GM18868 (cell line): ENCODE measurements around the gene SLC66A1.
"Not testable (repeated sequence)": the region's sequence is repeated elsewhere in the genome, so short reads cannot be mapped to it uniquely, and the experiment has no call there.

Source experiments
- ATAC-seq: cut with Tn5 transposase; IDR thresholded peaks from one replicate; pipeline ENCODE4 v1.9.1; 2021; ENCODE audit warnings: mild to moderate bottlenecking, moderate library complexity; ENCODE audit not compliant: unreplicated experiment

SLC66A1 gene

DNA sequence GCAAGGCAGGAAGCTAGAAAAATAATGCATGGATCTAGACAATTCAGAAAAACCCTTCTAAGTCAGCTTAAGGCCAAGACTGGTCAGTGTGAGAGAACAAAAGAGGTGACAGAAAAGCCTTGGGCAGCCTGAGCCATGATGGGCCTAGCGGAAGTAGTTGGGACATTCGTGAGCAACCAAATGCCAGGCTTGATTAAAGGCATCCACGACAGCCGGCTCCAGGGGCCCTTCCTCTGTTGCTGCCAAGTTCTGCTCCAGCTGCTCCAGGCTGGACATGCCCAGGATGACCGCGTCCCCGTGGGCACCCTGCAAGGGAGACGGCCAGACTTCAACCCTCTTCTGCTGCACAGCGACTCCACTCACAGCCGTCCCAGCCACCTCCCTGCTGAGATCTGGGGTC lies 8.0 kb upstream of the SLC66A1 start:
- not testable (repeated sequence) for ATAC-seq

DNA sequence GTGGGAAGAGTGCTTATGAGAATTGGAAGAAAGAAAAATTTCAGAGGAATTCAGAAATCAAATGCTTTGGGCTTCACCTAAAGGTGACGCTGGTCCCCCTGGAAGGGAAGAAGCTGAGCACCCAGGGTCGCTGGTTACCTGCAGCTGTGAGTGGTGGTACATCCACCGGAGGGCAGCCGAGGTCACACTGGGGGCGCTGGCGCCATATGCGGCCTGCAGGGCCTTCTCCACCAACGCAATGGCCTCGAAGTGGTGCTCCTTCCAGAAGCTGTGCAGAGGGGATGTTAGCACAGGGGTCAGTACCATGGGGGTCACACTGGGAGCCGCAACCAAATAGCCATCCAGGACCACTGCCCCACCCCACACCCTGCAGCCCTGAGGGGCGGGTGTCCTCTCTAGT lies 6.2 kb upstream of the SLC66A1 start:
- no peak for ATAC-seq

DNA sequence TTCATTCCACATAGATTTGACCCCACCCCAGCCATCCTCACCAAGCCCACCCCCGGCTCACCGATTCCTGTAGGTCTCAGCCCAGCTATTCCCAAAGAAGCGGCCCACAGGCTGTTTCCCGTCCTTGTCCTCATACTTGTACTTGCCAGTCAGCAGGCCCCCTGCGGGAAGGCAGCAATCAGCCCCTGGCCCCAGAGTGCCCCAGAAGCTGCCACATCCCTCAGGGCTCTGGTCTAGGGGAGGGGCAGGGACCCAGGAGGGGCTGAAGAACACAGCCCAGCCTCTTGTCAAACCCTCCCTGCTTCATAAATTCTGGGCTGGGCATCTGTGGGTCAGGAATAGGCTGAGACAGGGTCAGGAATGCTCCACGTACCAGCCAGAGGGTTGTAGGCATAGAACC lies 5.2 kb upstream of the SLC66A1 start:
- ATAC-seq = no peak

DNA sequence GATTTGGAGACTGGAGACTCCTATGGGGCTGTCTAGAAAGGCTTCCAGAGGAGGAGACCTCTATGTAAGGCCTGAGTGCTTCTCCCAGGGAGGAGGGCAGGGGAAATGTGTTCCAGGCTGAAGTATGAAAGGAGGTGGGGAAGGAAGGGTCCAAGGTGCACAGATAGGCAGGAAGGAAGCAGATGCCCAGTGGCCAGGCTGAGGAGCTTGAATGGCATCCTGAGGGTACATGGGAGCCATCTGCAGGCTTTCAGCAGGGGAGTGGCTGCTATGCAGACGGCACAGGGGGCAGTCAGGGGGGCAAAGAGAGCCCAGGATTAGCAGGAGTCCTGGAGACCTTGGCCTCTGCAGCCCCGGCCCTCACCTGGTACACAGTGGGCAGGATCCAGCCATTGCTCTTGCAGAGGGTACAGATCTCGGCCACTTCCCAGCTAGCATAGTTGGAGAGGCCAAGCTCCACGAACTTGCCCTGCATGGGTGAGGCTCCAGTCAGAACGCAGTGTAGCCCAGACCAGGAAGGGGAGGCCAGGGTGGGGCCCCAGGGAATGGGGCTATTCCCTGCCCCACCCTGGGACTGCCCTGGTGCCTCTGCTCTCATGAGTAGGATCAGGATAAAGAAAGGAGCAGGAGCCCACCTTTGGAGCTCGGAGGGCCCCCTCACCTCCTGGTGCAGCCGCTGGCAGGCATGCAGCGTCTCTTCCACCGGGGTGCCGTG lies 4.2 kb upstream of the SLC66A1 start:
- ATAC-seq = no peak

DNA sequence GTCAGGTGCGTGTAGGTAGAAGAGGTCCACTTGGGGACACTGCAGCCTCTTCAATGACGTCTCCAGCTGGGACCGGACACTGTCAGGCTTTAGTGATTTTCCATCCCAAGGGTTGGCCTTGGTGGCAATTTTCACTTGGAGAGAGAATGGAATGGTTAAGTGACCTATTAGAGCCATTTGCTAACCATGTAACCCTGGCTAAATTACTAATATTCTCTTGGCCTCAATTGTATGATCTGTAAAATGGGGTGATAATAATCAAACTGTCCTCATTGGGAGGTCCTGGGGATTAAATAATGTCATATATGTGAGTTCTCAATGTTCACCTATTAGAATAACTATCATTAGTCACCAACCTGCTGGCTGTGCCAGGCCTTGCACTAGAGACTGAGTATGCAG lies 3.6 kb upstream of the SLC66A1 start:
- no peak for ATAC-seq

DNA sequence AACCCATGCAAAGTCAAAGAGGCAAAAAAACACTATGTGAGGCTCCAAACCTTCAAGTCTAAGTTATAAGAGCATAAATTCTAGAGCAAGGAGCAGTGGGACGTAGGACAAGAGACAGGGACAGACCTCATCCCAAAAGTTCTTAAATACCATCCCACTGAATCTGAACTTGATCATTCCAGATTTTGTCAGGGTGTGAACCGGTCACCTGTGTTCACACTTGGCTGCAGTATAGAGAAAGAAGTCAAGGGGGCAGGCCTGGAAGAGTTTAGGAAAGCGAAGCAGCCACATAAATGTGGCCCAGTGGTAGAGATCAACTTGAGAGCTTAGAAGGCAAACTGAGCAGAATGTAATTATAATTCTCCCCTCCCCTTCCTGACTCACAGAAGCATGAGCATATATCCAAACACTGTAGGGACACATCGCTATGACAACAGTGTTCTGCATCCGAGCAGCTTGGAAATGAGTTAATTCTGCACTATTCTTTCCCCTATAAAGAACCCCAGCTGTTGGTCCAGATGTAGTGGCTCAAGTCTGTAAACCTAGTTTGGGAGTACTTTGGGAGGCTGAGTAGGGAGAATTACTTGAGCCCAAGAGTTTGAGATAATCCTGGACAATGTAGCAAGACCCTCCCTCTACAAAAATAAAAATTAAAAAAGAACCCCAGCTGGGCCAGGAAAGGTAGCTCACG lies 2.9 kb upstream of the SLC66A1 start:
- no peak for ATAC-seq

DNA sequence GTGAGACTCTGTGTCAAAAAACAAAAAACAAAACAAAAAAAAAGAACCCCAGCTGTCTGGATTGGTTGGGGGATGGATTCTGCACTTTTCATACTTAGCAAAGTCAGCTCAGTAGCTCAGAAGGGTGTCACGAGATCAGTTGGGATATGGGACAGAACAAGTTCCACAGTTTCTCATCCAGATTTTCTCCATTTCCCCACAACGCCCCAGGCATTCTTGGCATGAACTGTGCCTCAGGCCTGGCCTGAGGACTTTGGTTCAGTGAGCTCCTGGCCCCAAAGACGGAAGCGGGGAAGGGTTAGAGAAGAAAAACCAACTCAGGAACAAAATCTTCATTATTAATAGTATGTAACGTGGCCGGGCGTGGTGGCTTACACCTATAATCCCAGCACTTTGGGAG lies 2.1 kb upstream of the SLC66A1 start:
- no peak for ATAC-seq

DNA sequence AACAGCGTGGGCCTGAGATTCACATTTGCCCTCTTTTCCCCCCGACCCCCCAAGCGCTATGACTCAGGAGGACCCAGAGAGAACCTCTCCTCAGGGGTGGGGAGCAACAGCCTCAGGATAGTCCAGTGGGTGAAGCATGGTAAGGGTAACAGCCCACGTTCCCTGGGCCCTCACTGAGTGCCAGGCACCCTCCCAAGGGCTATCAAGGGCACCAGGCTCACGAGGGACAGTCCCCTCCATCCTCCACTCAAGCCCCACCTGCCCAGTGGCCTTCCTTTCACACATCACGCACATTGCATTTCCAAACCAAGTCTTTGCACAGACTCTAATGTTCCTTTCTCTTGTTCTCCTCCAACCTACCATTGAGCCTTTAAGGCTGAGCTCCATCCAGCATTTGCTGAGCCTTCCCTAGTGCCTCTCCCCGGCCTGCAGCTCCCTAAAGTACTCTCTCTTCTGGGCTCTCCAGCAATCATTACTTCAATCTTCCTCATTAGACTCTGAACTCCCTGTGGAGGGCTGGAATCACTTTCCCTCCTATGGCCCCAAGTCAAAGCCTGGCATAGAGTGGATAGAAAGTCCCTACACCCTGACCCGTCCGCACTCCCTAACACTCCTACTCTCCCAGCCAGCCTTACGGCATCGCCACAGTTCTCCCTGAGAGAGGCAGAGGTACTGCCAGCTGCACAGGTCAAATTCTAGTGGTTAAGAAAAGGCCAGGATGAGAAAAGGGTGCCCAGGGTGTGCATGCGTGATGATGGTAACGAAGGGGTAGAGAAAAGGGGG lies 1.2 kb upstream of the SLC66A1 start:
- no peak for ATAC-seq

DNA sequence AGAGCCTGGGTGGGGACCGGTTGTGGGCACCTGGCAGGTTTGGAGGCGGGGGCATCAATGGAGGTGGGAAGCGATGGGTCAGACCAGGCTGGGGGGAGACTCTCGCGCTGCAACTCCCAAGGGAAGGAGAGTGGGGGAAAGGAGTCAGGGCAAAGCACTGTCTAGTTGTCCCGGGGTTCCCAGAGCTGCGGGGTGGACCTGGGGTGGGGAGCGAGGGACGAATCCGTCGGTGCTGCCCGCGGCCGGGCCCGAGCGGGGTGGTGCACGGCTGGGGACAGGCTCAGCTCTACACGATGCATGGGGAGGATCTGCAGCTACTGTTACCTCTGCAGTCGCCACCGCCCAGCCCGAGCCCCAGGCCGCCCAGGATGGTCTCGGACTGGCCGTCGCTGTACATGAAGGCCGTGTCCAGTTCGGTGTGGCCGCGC lies 609 bp upstream of the SLC66A1 start:
- ATAC-seq = peak; percentile 5

DNA sequence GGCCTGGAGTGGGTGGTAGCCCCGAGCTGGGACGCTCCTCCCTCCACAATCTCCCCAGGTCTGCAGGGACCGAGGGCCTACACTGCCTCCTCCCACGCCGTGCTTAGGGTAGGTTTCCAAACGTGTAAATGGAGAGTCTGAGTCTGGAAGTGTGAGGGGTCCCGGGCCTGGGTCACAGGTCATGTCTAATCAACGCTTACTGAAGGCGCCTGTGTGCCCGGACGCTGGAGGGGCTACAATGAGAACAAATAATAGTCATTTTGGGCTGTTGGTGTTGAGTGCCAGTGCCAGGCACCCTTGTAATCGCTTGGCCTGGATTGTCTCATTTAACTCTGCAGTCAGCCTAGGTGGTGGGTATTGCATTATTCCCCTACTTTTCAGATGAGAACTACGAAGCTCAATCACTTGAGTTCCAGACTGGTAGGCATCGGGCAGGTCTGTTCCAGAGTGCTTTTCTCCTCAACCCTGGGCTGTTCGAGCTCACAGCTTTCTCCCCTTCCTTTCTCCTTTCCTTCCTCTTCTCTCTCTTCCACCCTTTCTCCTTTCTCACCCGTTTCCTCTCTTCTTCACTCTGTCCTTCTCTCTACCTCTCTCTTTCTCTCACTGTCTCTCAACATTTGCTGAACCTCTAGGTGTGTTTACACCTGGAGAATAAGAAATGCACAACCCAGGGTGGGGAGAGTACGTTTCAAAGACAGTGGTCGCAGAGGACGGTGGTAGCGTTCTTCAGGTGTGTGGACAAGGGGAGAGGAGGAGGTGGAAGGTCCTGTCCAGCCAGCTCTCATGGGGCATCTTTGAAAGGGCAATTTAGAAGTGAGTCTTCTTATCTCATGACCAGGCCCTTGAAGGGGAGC lies 883 bp downstream of the SLC66A1 start:
- no peak for ATAC-seq

DNA sequence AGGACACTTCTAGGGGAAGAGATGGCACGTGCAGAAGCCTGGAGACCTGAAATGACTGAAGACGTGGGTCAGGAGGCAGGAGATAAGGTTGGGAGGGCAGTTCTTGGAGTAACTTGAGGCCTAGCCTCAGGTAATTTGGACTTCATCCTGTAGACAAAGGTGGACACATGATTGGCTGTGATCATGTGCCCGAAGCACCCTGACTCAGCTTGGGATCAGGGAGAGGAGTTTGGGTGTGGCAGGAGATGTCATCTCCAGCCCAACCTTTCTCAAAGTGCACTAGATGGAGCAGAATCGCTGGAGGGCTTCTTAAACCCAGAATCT lies 1.5 kb downstream of the SLC66A1 start:
- no peak for ATAC-seq

DNA sequence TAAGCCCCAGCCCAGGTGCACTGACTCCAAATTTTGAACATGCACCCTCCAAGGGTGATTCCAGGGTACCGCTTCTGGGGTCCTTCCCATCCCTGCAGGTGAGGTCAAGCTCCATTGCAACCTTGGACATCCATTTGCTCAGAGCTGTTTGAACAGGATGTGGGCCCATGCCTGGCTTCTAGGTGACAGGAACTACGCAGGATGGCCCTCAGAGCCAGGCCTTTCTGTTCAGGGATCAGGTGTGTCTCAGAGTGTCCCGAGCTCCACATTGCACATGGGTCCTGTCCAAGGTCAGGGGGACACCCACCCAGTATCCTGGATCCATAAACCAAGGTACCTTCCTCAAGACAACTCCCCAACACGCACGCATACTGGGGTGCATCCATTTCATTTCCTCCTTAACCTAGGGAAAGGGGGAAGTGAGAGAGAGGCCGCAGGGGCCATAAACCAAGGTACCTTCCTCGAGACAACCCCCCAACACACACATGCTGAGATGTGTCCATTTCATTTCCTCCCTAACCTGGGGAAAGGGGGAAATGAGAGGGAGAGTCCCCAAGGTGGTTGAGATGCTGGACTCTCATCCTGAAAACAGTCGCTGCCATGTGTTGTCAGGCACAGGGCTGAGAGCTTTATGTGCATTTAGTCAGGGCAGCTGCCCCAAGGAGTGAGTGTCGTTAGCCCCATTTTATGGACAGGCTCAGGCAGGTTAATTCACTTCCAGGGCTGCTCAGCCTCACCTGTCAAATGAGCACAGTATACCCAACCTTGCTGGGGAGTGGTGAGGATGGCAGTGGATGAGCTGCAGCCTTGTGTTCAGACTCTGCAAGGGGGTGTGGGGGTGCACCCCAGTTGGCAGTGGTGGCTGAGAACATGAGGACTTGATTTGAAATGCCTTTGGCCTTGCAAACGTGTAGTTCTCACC lies 2.1 kb downstream of the SLC66A1 start:
- no peak for ATAC-seq

DNA sequence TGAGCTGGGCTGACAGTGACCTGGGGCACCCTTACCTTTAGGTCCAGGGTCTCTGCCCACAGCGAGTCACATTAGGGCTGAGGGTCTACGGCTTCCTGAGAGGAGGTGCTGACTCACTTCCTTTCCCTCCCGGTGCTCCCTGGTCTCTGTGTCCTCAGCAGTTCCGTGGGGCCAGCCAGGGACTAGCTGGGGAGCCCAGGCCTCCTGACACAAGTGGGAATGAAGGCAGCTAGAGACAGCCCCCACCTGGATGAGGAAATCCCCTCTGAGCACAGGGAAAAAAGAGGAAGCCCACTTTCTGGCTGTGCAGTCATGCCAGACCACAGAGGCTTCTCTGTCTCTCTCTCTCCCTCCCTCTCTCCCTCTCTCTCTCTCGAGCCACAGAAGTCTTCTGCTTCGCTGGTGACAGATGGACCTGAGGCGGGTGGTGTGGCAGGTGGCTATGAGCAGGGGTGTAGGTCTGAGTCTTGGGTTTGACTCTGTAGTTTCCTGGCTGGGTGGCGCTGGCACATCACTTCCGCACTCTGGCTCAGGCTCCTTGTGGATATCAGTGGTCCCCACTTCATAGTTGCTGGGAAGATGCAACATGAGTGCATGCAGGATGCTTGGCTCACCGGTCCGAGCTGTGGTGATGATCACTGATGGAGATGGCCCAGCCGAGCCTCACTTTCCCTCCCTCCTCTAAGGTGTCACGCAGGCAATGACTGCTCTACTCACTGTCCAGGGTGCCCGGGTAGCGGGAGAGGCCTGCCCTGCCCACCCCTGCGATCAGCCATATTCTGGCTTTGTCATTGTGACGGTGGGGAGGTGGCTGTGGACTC lies 3.5 kb downstream of the SLC66A1 start:
- ATAC-seq = peak; percentile 34

DNA sequence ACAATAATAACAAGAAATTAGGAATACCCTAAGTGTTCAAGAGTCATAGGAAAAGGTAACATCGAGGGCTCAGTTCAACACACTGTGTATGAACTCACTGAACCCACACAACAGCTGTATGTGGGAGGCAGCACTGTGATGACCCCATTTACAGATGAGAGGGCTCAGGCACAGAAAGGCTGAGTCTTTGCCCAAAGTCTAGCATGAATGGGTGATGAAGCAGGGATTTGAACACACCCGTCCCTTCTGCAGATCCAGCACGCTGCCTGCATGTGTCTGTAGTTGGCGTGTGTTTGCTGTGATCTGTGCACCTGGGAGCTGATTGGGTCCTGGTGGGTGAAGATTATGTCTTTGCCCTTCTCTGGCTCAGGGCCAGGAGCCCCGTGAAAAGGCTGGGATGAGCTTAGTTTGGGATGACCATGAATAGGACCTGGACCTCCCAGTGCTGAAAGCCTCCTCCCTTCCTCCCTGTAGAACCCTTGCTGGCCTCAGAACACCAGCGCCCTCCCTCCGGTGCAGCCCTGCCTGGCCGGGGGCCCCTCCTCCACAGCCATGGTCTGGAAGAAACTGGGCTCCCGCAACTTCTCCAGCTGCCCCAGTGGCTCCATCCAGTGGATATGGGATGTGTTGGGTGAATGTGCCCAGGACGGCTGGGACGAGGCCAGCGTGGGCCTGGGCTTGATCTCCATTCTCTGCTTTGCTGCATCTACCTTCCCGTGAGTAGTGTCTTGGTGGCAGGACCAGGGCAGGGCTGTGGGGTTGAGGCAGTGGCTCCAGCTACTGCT lies 5.2 kb downstream of the SLC66A1 start:
- ATAC-seq = no peak

DNA sequence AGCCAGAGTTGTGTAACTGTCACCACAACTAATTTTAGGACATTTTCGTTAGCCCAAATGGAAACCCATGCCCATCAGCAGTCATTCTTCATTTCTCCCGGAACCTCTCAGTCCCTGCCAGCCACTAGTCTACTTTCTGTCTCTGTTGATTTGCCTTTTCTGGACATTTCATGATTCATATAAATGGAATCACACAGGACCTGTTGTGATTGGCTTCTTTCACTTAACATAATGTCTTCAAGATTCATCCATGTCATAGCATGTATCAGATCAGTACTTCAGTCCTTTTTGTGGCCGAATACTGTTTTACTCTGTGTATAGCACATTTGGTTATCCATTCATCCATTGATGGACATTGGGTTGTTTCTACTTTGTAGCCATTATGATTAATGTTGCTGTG lies 7.1 kb downstream of the SLC66A1 start:
- no peak for ATAC-seq

DNA sequence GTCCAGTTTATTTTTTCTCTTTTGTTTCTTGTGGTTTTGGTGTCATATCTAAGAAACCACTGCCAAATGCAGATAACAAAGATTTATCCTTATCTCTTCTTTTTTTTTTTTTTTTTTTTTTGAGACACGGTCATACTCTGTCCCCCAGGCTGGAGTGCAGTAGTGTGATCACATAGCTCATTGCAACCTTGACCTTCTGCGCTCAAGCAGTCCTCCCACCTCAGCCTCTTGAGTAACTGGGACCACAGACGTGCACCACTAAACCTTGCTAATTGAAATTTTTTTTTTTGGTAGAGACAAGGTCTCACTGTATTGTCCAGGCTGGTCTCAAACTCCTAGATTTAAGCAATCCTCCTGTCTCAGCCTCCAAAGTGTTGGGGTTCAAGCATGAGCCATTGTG lies 8.9 kb downstream of the SLC66A1 start:
- ATAC-seq = no peak

DNA sequence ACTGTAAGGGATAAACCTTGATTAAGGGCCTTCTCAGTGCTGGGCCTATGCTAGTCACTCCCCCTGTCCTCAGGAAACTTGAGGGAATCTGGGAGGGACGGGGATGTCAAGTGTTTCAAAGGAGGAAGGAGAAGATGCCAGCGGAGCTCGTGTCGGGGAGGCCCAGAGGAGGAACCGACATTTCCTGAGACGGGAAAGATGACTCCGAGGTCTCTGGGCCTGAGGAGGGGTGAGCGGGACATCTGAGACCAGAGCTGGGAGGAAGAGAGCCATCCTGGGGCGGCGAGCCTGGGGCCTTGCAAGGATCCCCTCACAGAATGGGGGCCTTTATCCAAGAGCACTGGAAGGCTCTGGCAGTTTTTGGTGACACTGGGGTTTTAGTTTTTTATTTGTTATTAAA lies 10.4 kb downstream of the SLC66A1 start:
- ATAC-seq = no peak

DNA sequence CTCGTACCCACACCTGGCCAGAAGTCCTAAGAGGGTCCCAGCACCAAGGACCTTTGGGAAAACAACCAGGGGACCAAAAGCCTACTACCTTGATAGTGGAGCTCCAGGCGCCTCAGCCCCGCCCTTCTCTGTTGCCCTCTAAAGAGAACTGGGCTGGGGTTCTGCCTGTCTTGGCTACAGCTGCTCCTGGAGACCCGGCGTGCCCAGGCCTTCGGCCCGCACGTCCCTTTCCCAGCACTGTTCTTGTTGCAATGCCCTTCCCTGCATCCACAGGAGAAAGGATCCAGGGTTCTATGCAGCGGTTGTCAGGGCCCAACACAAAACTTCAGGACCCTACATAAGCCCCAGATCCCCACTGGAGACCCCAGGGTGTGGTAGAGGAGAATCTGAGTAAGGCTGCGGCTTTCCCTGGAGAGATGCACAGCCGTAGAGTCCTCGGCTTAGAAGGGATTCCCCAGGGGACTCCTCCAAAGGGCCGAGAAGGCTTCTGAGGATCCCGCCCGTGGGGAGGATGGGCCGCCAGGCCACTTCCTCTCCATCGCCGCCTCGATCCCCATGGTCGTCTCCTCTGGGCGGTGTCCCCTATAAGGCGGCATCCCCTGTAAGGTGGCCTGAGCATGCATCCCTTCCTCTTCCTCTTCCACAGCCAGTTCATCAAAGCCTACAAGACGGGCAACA lies 12.0 kb downstream of the SLC66A1 start:
- no peak for ATAC-seq
